ENCODE measurements around the gene UBAC2. TPM values are rescaled to one million over a fixed set of nuclear protein-coding genes. Genes with fewer than 3 reads are reported as not detected.
A peak's percentile ranks its signal among the peaks of the same experiment; 100 is the strongest.

The UBAC2 gene
- total RNA-seq, 2 experiments from 2014 or later: 26.8 to 28.5 TPM

DNA sequence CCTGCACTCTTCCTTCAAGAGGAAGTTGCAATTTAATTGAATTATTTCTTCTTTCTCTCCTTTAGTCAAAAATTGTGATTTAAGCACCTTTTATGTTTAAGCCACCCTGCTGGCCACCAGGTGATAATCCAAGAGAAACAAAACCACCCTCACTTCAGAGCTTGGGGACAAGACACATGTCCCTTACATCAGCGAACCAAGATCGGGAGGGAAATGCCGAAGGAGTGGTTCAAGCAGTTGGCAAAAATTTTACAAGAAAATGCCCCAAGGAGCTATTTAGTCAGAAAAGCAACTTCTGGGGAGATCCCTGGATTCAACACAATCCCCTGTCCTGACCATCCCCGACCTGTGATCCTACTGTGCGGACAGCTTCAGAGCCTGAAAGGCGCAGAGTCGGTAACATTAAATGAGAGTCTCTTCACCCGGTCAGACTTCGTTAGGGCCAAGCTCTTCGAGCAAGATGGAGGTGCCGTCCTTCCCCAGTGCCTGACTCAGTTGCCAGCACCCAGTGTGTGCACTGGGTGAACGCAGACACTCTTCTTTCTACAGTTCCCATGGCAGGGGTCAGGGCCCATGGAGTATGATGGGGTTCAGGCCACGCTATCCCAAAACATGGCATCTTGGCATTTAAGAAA, 222.0 kb downstream of the UBAC2 start:
- Histone ChIP-seq H3K4me1 (ENCODE audit: insufficient read depth, low read length, poor library complexity, severe bottlenecking) (peaks cover 54% of the 10 kb centered on the region), H3K27ac (ENCODE audit: low read depth, low read length, poor library complexity, severe bottlenecking) (no peak overlapping the region)
- BruUV-seq (replicated peaks): no TSS peak

DNA sequence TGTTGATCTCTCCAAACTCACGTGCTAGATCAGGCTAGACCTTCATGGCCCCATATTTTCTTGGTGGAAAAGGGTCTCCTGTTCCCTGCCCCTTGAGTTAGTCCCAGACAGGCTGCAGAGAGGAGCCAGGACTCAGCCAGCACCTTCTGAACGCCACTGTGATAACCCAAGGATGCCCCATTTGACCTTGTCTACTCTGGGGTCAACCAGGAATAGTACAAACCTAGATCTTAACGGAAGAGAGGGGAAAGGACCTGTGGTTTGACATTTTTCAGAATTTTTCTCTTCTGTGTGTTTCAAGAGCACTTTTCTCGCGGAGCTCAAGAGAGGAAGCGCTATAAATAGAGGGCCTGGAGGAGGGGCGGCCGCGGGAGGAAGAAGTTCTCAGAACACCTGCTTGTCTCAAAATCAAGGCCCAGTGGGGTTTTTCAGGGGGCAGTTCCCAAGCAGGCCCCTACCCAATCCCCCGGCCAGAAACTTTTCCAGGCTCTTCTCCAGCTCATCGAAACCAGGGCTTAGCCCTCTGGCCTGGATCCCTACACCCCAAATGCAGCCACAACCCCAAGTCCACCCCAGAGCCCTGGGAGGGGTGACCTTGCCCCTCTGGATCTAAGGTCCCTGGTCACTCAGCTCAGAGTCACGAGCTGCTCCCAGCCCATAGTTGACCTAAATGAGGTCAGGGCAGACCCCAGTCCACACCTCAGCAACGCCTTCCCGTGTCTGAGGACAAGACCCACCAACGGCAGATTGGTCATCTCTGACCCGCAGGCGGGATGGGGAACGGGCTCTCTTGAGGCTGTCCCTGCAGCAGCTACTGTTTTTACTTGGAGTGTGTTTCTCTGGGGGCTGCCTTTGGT, 225.1 kb downstream of the UBAC2 start:
- TF ChIP-seq, protein P1, sequence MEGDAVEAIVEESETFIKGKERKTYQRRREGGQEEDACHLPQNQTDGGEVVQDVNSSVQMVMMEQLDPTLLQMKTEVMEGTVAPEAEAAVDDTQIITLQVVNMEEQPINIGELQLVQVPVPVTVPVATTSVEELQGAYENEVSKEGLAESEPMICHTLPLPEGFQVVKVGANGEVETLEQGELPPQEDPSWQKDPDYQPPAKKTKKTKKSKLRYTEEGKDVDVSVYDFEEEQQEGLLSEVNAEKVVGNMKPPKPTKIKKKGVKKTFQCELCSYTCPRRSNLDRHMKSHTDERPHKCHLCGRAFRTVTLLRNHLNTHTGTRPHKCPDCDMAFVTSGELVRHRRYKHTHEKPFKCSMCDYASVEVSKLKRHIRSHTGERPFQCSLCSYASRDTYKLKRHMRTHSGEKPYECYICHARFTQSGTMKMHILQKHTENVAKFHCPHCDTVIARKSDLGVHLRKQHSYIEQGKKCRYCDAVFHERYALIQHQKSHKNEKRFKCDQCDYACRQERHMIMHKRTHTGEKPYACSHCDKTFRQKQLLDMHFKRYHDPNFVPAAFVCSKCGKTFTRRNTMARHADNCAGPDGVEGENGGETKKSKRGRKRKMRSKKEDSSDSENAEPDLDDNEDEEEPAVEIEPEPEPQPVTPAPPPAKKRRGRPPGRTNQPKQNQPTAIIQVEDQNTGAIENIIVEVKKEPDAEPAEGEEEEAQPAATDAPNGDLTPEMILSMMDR (conservative IDR thresholded peaks at IDR 0.05; ENCODE audit: low read length): no peak
- no peak for TF ChIP-seq EZH2phosphoT487 (IDR thresholded peaks at IDR 0.05; ENCODE audit: borderline replicate concordance, low read depth, low read length)
- BruUV-seq (replicated peaks): no TSS peak
- H3K9me2 ChIP-seq (ENCODE audit: insufficient read depth, low read length): no peaks in the 10 kb centered on the region
- intact Hi-C loops (cut with micrococcal nuclease; ENCODE audit: unreplicated experiment): loop anchor here (5.0 kb wide), 1 partner anchor 143 kb away; no protein-coding TSS in a partner anchor
- ChIA-PET POLR2A (interaction anchor here (0.5 to 1.0 kb wide), 3 partner anchors 169 to 375 kb away, joined by 3 to 4 read pairs (median 3); no protein-coding TSS in a partner anchor), CTCF (ENCODE audit: unreplicated experiment) (interaction anchor here (1.2 kb wide), 1 partner anchor 11 kb away, joined by 3 read pairs; no protein-coding TSS in a partner anchor)
- no peaks in the 10 kb centered on the region for H3K79me2 ChIP-seq (ENCODE audit: insufficient read depth, low read depth, low read length)
- H4K20me1 ChIP-seq (ENCODE audit: insufficient read depth, low read length): no peaks in the 10 kb centered on the region
- H3K4me3 ChIP-seq (ENCODE audit: low read depth, low read length, poor library complexity, severe bottlenecking): peak overlapping the region; percentile 48
- H3K36me3 ChIP-seq (ENCODE audit: insufficient read depth, low read length): no peaks in the 10 kb centered on the region
- peaks cover 50% of the 10 kb centered on the region for H3K4me1 ChIP-seq (ENCODE audit: insufficient read depth, low read length, poor library complexity, severe bottlenecking)
- DNase-seq (ENCODE audit: low spot score): peak; percentile 82
- peak overlapping the region; percentile 30; the same call in 1 of the 2 replicates for H2AFZ ChIP-seq (ENCODE audit: low read length)
- H3K4me2 ChIP-seq (ENCODE audit: low read length): peak overlapping the region; percentile 79
- H3K27ac ChIP-seq (ENCODE audit: low read depth, low read length, poor library complexity, severe bottlenecking): peak overlapping the region; percentile 93
- H3K9me3 ChIP-seq (ENCODE audit: low read length): no peaks in the 10 kb centered on the region

More for the DNA sequence above, 222.0 kb downstream of the UBAC2 start:
- DNase-seq (ENCODE audit: low spot score): no peak
- no peaks in the 10 kb centered on the region for H3K36me3 ChIP-seq (ENCODE audit: insufficient read depth, low read length)
- H2AFZ ChIP-seq (ENCODE audit: low read length): no peak overlapping the region
- POLR2A ChIA-PET: no interaction called here
- H3K4me2 ChIP-seq (ENCODE audit: low read length): no peak overlapping the region
- CTCF ChIA-PET (ENCODE audit: unreplicated experiment): no interaction called here
- H3K9me3 ChIP-seq (ENCODE audit: low read length): no peaks in the 10 kb centered on the region
- H3K9me2 ChIP-seq (ENCODE audit: insufficient read depth, low read length): no peaks in the 10 kb centered on the region
- H4K20me1 ChIP-seq (ENCODE audit: insufficient read depth, low read length): no peaks in the 10 kb centered on the region
- H3K4me3 ChIP-seq (ENCODE audit: low read depth, low read length, poor library complexity, severe bottlenecking): no peak overlapping the region
- H3K79me2 ChIP-seq (ENCODE audit: insufficient read depth, low read depth, low read length): no peaks in the 10 kb centered on the region
- no peak for TF ChIP-seq EZH2phosphoT487 (IDR thresholded peaks at IDR 0.05; ENCODE audit: borderline replicate concordance, low read depth, low read length)
- TF ChIP-seq, protein P1 (conservative IDR thresholded peaks at IDR 0.05; ENCODE audit: low read length): no peak
- intact Hi-C loops (cut with micrococcal nuclease; ENCODE audit: unreplicated experiment): no loop called here

Data from OCI-LY7 (cell line).